HCT116 (cell line): ENCODE measurements around the gene CEACAM3. TPM values are rescaled to one million over a fixed set of nuclear protein-coding genes. Genes with fewer than 3 reads are reported as not detected.

Experiments
- ATAC-seq: fragments of 200-7000 bp; cut with Tn5 transposase; 2 replicates; pipeline ENCODE4 v1.9.1; 2020; ENCODE audit warnings: mild to moderate bottlenecking, moderate library complexity
- BruUV-seq: library from RNA; stranded (reverse); fragments of 400-500 nt; replicated peaks from 2 replicates; lab custom pipeline; 2021; lab: Mats Ljungman, UMichigan
- CTCF ChIA-PET: fragments of 300-600 bp; sonication (Branson Sonifier 250); formaldehyde crosslinking; loops from one replicate; lab custom pipeline; 2021; ENCODE audit warnings: antibody characterized with exemption; lab: Charles Lee
- POLR2A ChIA-PET: fragments of 300-600, 350-600 bp; sonication (Branson Sonifier 250); formaldehyde crosslinking; loops from one replicate; lab custom pipeline; 2021; ENCODE audit warnings: antibody characterized with exemption; lab: Charles Lee
- RAD21 ChIA-PET, 2 experiments: fragments of 300-600 bp; sonication (Branson Sonifier 250); formaldehyde crosslinking; loops; one replicate each; lab custom pipeline; 2023; ENCODE audit warnings: low total read pairs in 2 of 2; ENCODE audit not compliant: uncharacterized antibody in 2 of 2, unreplicated experiment in 2 of 2, low non-redundant PET in 1 of 2; lab: Charles Lee
- DNase-seq: peaks from one replicate; pipeline ENCODE4 v3.0.0-alpha.2; 2010; ENCODE audit warnings: low read depth, low spot score
- H2AFZ ChIP-seq: fragments of 200-600 bp; shearing (Covaris generic), sonication (generic); 2 replicates; pipeline ENCODE4 v1.6.1; 2017; ENCODE audit warnings: low read depth, mixed run types, mixed read lengths, antibody characterized with exemption, low read length; ENCODE audit not compliant: poor library complexity, severe bottlenecking
- H3K27ac ChIP-seq: 2 replicates; pipeline ENCODE4 v1.5.1; 2012; ENCODE audit warnings: low read depth, low read length
- H3K27me3 ChIP-seq: fragments of 200-600 bp; sonication (generic); 2 replicates; pipeline ENCODE4 v1.6.1; 2016; ENCODE audit warnings: mixed run types, low read length, mixed read lengths; ENCODE audit not compliant: insufficient read depth
- H3K36me3 ChIP-seq, 2 experiments: fragments of 200-500 bp in 1 of 2; fragments of 200-600 bp in 1 of 2; sonication (Bioruptor generic) in 1 of 2; sonication (generic) in 1 of 2; 2 replicates each; pipeline versions ENCODE4 v1.5.1 to v1.6.1; 2014 to 2016; ENCODE audit warnings: low read length in 2 of 2, inconsistent platforms in 1 of 2, mixed read lengths in 1 of 2, mixed run types in 1 of 2; ENCODE audit not compliant: insufficient read depth in 2 of 2, control insufficient read depth in 1 of 2
- H3K4me1 ChIP-seq, 2 experiments: fragments of 200-600 bp in 1 of 2; sonication (generic) in 1 of 2; 2 replicates each; pipeline versions ENCODE4 v1.5.1 to v1.6.1; 2012 to 2017; ENCODE audit warnings: low read length in 2 of 2, inconsistent platforms in 1 of 2, mild to moderate bottlenecking in 1 of 2, mixed read lengths in 1 of 2, mixed run types in 1 of 2, moderate library complexity in 1 of 2; ENCODE audit not compliant: insufficient read depth in 2 of 2, control insufficient read depth in 1 of 2
- H3K4me2 ChIP-seq: fragments of 200-600 bp; sonication (generic); 2 replicates; pipeline ENCODE4 v1.6.1; 2017; ENCODE audit warnings: mixed run types, low read length, mixed read lengths
- H3K4me3 ChIP-seq, 2 experiments: fragments of 200-600 bp in 1 of 2; sonication (generic) in 1 of 2; replicated peaks in 1 of 2; 2 replicates each; pipeline ENCODE4 v1.5.1; 2011 to 2016; ENCODE audit warnings: low read length in 2 of 2, control low read depth in 1 of 2, low read depth in 1 of 2, mild to moderate bottlenecking in 1 of 2, mixed read lengths in 1 of 2, mixed run types in 1 of 2
- H3K79me2 ChIP-seq: fragments of 200-600 bp; sonication (generic); 2 replicates; pipeline ENCODE4 v1.6.1; 2017; ENCODE audit warnings: mild to moderate bottlenecking, mixed run types, low read length, moderate library complexity, mixed read lengths; ENCODE audit not compliant: insufficient read depth
- H3K9ac ChIP-seq: fragments of 200-600 bp; sonication (generic); 2 replicates; pipeline ENCODE4 v1.6.1; 2016; ENCODE audit warnings: low read length, mixed read lengths
- H3K9me2 ChIP-seq: fragments of 200-600 bp; sonication (generic), shearing (Covaris generic); 2 replicates; pipeline ENCODE4 v1.6.1; 2017; ENCODE audit warnings: mixed run types, mild to moderate bottlenecking, moderate library complexity; ENCODE audit not compliant: insufficient read depth
- H3K9me3 ChIP-seq, 2 experiments: fragments of 200-500 bp in 1 of 2; fragments of 200-600 bp in 1 of 2; sonication (Bioruptor generic) in 1 of 2; sonication (generic) in 1 of 2; 2 replicates each; pipeline ENCODE4 v1.6.1; 2014 to 2017; ENCODE audit warnings: low read length in 2 of 2, mixed read lengths in 2 of 2, inconsistent platforms in 1 of 2, low read depth in 1 of 2, mild to moderate bottlenecking in 1 of 2, mixed run types in 1 of 2, moderate library complexity in 1 of 2; ENCODE audit not compliant: control insufficient read depth in 1 of 2, insufficient read depth in 1 of 2
- H4K20me1 ChIP-seq: fragments of 200-600 bp; sonication (generic), shearing (Covaris generic); 2 replicates; pipeline ENCODE4 v1.6.1; 2017; ENCODE audit warnings: mixed run types, mild to moderate bottlenecking, moderate library complexity; ENCODE audit not compliant: insufficient read depth
- CBX3 ChIP-seq: IDR thresholded peaks from 2 replicates; pipeline ENCODE4 v1.6.1; 2012; ENCODE audit warnings: low read depth
- CEBPB ChIP-seq: IDR thresholded peaks from 2 replicates; pipeline ENCODE4 v1.6.1; 2012; ENCODE audit warnings: low read depth
- CTCF ChIP-seq, 3 experiments: fragments of 200-600 bp in 1 of 3; sonication (generic) in 1 of 3; IDR thresholded peaks in 2 of 3; conservative IDR thresholded peaks in 1 of 3; 2 replicates each; pipeline ENCODE4 v1.5.1; 2012 to 2017; ENCODE audit warnings: low read depth in 2 of 3, low read length in 2 of 3, antibody characterized with exemption in 1 of 3, borderline replicate concordance in 1 of 3, control low read depth in 1 of 3, mild to moderate bottlenecking in 1 of 3, mixed read lengths in 1 of 3, mixed run types in 1 of 3, moderate library complexity in 1 of 3; ENCODE audit not compliant: insufficient read depth in 1 of 3
- EZH2phosphoT487 ChIP-seq: fragments of 200-600 bp; IDR thresholded peaks from 2 replicates; pipeline ENCODE4 v1.6.1; 2018; ENCODE audit warnings: antibody characterized with exemption, borderline replicate concordance
- POLR2AphosphoS5 ChIP-seq: IDR thresholded peaks from 2 replicates; pipeline ENCODE4 v1.6.1; 2011; ENCODE audit warnings: mild to moderate bottlenecking, low read depth, low read length, moderate library complexity
- SIN3A ChIP-seq: IDR thresholded peaks from 2 replicates; pipeline ENCODE4 v1.6.1; 2012; ENCODE audit warnings: low read depth
- ZNF274 ChIP-seq: fragments of 200-500 bp; sonication (Bioruptor generic); IDR thresholded peaks from 2 replicates; pipeline ENCODE4 v1.6.1; 2014; ENCODE audit warnings: mild to moderate bottlenecking, low read depth, low read length, inconsistent platforms
- intact Hi-C: fragments of 100-400 bp; cut with micrococcal nuclease; formaldehyde crosslinking; loops from 2 replicates; pipeline ENCODE4 v1.10.0; 2022
- total RNA-seq: library from RNA; stranded (reverse); gene quantifications from one replicate; pipeline ENCODE4 v1.2.1, GENCODE V29; 2021; ENCODE audit not compliant: unreplicated experiment
- TF ChIP-seq, protein P1 (sequence below): IDR thresholded peaks from 2 replicates; pipeline ENCODE4 v1.6.1; 2012
- TF ChIP-seq, protein P2 (sequence below): IDR thresholded peaks from 2 replicates; pipeline ENCODE4 v1.6.1; 2011; ENCODE audit warnings: mild to moderate bottlenecking, low read length, moderate library complexity; ENCODE audit not compliant: insufficient replicate concordance; ENCODE audit errors: extremely low read depth
- TF ChIP-seq, protein P3 (sequence below): IDR thresholded peaks from 2 replicates; pipeline ENCODE4 v1.6.1; 2012
- TF ChIP-seq, protein P4 (sequence below): IDR thresholded peaks from 2 replicates; pipeline ENCODE4 v1.6.1; 2012; ENCODE audit warnings: low read depth

The CEACAM3 gene
- total RNA-seq, 1 experiment from 2014 or later = not detected

DNA sequence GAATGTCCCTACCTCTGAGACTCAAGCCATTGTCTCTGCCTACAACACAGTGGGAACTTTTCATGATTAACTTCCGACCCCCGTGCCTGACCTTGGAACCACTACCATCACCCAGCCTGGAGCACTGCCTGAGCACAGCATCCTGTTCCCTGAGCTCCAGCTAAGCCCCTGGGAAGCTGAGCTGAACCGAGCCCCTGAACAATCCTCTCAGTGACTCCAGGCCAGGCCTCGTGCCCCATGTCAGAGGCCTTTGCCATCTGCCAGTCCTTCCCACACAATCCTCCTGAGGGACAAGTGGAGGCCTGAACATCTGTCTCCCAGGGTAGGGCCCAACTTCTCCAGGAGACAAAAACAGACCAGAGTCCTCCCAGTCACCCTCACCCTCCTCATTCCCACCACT is 17.5 kb downstream of the CEACAM3 start:
- H3K4me2 ChIP-seq = no peak overlapping the region
- no peaks in the 10 kb centered on the region for H3K9me3 ChIP-seq
- POLR2A ChIA-PET = no interaction called here
- no peaks in the 10 kb centered on the region for H3K79me2 ChIP-seq
- H3K9ac ChIP-seq = no peak overlapping the region
- no peak overlapping the region for H3K4me3 ChIP-seq
- H3K9me2 ChIP-seq = no peaks in the 10 kb centered on the region
- intact Hi-C loops = no loop called here
- CTCF ChIA-PET = no interaction called here
- H4K20me1 ChIP-seq = no peaks in the 10 kb centered on the region
- H2AFZ ChIP-seq = no peak overlapping the region
- ATAC-seq (no peak), DNase-seq (no peak)
- peaks cover 4% of the 10 kb centered on the region; the same call in 1 of the 2 replicates for H3K27me3 ChIP-seq
- H3K36me3 ChIP-seq = no peaks in the 10 kb centered on the region
- H3K27ac ChIP-seq = no peak overlapping the region
- BruUV-seq = no TSS peak
- TF ChIP-seq, protein P1, sequence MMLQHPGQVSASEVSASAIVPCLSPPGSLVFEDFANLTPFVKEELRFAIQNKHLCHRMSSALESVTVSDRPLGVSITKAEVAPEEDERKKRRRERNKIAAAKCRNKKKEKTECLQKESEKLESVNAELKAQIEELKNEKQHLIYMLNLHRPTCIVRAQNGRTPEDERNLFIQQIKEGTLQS = no peak
- RAD21 ChIA-PET = no interaction called here
- no peaks in the 10 kb centered on the region for H3K4me1 ChIP-seq

DNA sequence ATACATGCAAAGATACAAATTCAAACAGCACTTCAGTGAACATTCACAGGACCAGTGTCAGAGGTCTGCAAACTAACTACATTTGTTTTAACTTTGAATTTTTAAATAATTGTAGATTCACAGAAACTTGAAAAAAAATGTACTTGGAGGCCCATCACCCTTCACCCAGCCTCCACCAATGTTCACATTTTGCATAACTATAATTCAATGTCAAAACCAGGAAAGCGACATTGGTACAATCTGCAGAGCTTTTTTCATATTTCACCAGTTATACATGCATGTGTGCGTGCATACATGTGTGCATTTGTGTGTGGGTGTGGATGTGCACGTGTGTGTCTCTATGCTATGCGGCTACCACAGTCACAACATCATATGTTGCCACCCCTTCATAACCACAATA is 18.9 kb downstream of the CEACAM3 start:
- RAD21 ChIA-PET = no interaction called here
- ATAC-seq (no peak), DNase-seq (no peak)
- Histone ChIP-seq H3K79me2 (no peaks in the 10 kb centered on the region), H2AFZ (no peak overlapping the region), H3K4me3 (no peak overlapping the region), H3K4me2 (no peak overlapping the region), H4K20me1 (no peaks in the 10 kb centered on the region), H3K27ac (no peak overlapping the region), H3K36me3 (no peaks in the 10 kb centered on the region), H3K9me3 (no peaks in the 10 kb centered on the region), H3K4me1 (no peaks in the 10 kb centered on the region), H3K9ac (no peak overlapping the region), H3K9me2 (no peaks in the 10 kb centered on the region), H3K27me3 (peaks cover 4% of the 10 kb centered on the region; the same call in 1 of the 2 replicates)
- TF ChIP-seq CBX3 (no peak), CTCF (IDR thresholded peaks at IDR 0.05 in 2 of 3, conservative IDR thresholded peaks at IDR 0.05 in 1 of 3; ENCODE audit: borderline replicate concordance in 1 of 3, insufficient read depth in 1 of 3, low read depth in 2 of 3, low read length in 2 of 3) (no peak), SIN3A (no peak), ZNF274 (no peak), CEBPB (no peak), POLR2AphosphoS5 (no peak), EZH2phosphoT487 (no peak)
- TF ChIP-seq, protein P2, sequence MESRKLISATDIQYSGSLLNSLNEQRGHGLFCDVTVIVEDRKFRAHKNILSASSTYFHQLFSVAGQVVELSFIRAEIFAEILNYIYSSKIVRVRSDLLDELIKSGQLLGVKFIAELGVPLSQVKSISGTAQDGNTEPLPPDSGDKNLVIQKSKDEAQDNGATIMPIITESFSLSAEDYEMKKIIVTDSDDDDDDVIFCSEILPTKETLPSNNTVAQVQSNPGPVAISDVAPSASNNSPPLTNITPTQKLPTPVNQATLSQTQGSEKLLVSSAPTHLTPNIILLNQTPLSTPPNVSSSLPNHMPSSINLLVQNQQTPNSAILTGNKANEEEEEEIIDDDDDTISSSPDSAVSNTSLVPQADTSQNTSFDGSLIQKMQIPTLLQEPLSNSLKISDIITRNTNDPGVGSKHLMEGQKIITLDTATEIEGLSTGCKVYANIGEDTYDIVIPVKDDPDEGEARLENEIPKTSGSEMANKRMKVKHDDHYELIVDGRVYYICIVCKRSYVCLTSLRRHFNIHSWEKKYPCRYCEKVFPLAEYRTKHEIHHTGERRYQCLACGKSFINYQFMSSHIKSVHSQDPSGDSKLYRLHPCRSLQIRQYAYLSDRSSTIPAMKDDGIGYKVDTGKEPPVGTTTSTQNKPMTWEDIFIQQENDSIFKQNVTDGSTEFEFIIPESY = no peak
- TF ChIP-seq, protein P1 = no peak
- TF ChIP-seq, protein P3, sequence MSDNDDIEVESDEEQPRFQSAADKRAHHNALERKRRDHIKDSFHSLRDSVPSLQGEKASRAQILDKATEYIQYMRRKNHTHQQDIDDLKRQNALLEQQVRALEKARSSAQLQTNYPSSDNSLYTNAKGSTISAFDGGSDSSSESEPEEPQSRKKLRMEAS = no peak
- TF ChIP-seq, protein P4, sequence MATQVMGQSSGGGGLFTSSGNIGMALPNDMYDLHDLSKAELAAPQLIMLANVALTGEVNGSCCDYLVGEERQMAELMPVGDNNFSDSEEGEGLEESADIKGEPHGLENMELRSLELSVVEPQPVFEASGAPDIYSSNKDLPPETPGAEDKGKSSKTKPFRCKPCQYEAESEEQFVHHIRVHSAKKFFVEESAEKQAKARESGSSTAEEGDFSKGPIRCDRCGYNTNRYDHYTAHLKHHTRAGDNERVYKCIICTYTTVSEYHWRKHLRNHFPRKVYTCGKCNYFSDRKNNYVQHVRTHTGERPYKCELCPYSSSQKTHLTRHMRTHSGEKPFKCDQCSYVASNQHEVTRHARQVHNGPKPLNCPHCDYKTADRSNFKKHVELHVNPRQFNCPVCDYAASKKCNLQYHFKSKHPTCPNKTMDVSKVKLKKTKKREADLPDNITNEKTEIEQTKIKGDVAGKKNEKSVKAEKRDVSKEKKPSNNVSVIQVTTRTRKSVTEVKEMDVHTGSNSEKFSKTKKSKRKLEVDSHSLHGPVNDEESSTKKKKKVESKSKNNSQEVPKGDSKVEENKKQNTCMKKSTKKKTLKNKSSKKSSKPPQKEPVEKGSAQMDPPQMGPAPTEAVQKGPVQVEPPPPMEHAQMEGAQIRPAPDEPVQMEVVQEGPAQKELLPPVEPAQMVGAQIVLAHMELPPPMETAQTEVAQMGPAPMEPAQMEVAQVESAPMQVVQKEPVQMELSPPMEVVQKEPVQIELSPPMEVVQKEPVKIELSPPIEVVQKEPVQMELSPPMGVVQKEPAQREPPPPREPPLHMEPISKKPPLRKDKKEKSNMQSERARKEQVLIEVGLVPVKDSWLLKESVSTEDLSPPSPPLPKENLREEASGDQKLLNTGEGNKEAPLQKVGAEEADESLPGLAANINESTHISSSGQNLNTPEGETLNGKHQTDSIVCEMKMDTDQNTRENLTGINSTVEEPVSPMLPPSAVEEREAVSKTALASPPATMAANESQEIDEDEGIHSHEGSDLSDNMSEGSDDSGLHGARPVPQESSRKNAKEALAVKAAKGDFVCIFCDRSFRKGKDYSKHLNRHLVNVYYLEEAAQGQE = no peak
- BruUV-seq = no TSS peak
- POLR2A ChIA-PET = no interaction called here
- intact Hi-C loops = no loop called here
- CTCF ChIA-PET = no interaction called here
